PFSK-1 (cell line): ENCODE results near the gene CCDC183.

Source experiments
- FOXP2 ChIP-seq: optimal IDR thresholded peaks from 2 replicates; pipeline ENCODE3; 2011; ENCODE audit warnings: borderline replicate concordance, control low read depth, inconsistent platforms; ENCODE audit not compliant: insufficient read depth; ENCODE audit errors: extremely low read length, extremely low read depth
- POLR2AphosphoS5 ChIP-seq: IDR thresholded peaks from 2 replicates; pipeline ENCODE4 v1.6.1; 2012; ENCODE audit warnings: low read depth, mild to moderate bottlenecking, control low read depth, low read length, moderate library complexity
- SIN3A ChIP-seq: IDR thresholded peaks from 2 replicates; pipeline ENCODE4 v1.6.1; 2012; ENCODE audit warnings: mild to moderate bottlenecking, low read length, moderate library complexity, borderline replicate concordance; ENCODE audit not compliant: insufficient read depth
- TAF1 ChIP-seq: IDR thresholded peaks from 2 replicates; pipeline ENCODE4 v1.6.1; 2012; ENCODE audit warnings: low read length, control low read depth, borderline replicate concordance; ENCODE audit not compliant: insufficient read depth
- TF ChIP-seq, protein P1 (sequence below), 2 experiments: IDR thresholded peaks; 2 replicates each; pipeline versions ENCODE4 v1.6.1 to v1.8.0; 2011 to 2012; ENCODE audit warnings: low read depth in 2 of 2, low read length in 2 of 2, control low read depth in 1 of 2, inconsistent platforms in 1 of 2, mild to moderate bottlenecking in 1 of 2, moderate library complexity in 1 of 2; ENCODE audit not compliant: insufficient read depth in 1 of 2

CCDC183 gene

DNA sequence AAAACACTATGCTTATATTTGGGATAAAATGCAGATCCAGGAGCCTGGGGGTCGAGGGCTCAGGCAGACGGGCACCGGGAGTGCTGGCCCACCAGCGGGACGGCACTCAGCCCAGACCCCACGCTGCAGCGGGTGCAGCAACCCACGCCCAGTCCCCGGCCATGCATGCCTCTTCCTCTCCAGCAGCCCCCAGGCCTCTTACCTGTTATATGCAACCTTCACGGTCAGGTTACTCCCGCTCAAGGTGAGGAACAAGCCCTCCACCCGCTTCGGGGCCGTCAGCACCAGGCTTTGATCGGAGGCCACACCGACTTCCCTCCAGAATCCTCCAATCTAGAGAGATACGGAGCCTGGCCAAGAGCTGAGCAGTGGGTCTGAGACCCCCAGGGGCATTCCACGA lies 39.3 kb upstream of the CCDC183 start:
- TF ChIP-seq POLR2AphosphoS5 (no peak), FOXP2 (no peak), SIN3A (no peak), TAF1 (no peak)
- TF ChIP-seq, protein P1, sequence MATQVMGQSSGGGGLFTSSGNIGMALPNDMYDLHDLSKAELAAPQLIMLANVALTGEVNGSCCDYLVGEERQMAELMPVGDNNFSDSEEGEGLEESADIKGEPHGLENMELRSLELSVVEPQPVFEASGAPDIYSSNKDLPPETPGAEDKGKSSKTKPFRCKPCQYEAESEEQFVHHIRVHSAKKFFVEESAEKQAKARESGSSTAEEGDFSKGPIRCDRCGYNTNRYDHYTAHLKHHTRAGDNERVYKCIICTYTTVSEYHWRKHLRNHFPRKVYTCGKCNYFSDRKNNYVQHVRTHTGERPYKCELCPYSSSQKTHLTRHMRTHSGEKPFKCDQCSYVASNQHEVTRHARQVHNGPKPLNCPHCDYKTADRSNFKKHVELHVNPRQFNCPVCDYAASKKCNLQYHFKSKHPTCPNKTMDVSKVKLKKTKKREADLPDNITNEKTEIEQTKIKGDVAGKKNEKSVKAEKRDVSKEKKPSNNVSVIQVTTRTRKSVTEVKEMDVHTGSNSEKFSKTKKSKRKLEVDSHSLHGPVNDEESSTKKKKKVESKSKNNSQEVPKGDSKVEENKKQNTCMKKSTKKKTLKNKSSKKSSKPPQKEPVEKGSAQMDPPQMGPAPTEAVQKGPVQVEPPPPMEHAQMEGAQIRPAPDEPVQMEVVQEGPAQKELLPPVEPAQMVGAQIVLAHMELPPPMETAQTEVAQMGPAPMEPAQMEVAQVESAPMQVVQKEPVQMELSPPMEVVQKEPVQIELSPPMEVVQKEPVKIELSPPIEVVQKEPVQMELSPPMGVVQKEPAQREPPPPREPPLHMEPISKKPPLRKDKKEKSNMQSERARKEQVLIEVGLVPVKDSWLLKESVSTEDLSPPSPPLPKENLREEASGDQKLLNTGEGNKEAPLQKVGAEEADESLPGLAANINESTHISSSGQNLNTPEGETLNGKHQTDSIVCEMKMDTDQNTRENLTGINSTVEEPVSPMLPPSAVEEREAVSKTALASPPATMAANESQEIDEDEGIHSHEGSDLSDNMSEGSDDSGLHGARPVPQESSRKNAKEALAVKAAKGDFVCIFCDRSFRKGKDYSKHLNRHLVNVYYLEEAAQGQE (IDR thresholded peaks at IDR 0.05; ENCODE audit: insufficient read depth in 1 of 2, low read depth in 2 of 2, low read length in 2 of 2) = no peak

DNA sequence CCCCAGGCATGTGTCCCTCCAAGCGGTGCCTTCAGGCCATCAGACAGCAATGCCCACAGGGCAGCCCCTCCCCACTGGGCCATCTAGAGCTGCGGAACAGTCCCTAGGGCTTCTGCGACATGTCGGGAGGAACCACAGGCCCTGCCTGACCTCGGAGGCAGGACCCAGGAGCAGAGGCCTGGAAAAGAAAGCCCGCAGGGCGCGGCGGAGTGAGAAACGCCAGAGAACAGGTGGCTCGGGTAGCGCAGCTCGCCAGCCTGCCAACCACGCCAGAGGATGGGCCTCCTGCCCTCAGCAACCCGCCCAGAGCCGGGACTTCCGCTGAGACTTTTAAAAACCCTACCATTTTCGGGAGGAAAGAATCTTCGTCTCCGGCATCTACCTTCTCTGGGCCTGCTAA lies 38.8 kb upstream of the CCDC183 start:
- TF ChIP-seq SIN3A (no peak), FOXP2 (no peak), POLR2AphosphoS5 (no peak), TAF1 (no peak)
- TF ChIP-seq, protein P1 (IDR thresholded peaks at IDR 0.05; ENCODE audit: insufficient read depth in 1 of 2, low read depth in 2 of 2, low read length in 2 of 2) = no peak

DNA sequence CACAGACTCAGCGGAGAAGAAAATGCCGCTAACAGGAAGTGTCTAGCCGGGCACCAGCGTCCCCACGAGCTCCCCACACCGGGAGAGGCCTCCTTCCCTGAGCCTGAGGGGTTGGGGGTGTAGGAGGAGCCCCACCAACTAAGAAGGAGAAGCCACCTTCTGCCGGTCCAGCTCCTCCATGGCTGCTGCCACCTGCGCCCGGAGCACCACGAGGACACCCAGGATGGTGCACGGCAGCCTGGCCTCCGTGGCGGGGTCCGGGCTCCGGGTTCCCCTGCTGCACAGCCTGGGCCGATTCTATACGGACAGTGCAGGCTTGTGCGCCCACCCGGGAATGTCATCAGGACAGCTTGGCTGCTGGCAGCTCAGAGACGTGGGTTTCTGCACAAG lies 38.4 kb upstream of the CCDC183 start:
- TF ChIP-seq, protein P1 (IDR thresholded peaks at IDR 0.05; ENCODE audit: insufficient read depth in 1 of 2, low read depth in 2 of 2, low read length in 2 of 2) = no peak
- TF ChIP-seq SIN3A (no peak), TAF1 (no peak), FOXP2 (no peak)

DNA sequence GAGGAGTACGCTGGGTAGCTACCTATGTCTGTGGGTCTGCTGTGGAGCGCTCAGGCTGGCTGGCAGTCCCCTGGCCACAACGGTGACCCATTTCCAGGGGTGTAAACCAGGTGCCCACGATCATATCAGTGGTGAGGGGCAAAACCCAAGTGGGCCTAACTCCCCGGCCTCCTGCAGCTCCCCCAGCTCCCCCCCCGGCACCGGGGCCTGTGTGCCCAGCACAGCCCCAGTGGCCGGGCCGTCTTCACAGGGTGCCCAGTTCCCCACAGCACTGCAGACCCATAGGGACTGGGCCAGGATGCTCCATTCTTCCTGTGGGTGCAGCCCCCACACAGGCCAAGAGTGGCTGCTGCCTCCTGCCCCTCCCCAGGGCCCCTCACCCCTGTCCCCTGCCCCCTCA lies 37.1 kb upstream of the CCDC183 start:
- TF ChIP-seq TAF1 = no peak
- no peak for TF ChIP-seq POLR2AphosphoS5
- TF ChIP-seq, protein P1 (IDR thresholded peaks at IDR 0.05; ENCODE audit: insufficient read depth in 1 of 2, low read depth in 2 of 2, low read length in 2 of 2) = no peak
- TF ChIP-seq SIN3A = no peak
- no peak for TF ChIP-seq FOXP2
